HG03039 (cell line): ENCODE measurements around the gene PNMA1.

Source experiments
- ATAC-seq: cut with Tn5 transposase; IDR thresholded peaks from one replicate; pipeline ENCODE4 v1.9.1; 2021; ENCODE audit warnings: mild to moderate bottlenecking, moderate library complexity; ENCODE audit not compliant: unreplicated experiment

Gene PNMA1, protein sequence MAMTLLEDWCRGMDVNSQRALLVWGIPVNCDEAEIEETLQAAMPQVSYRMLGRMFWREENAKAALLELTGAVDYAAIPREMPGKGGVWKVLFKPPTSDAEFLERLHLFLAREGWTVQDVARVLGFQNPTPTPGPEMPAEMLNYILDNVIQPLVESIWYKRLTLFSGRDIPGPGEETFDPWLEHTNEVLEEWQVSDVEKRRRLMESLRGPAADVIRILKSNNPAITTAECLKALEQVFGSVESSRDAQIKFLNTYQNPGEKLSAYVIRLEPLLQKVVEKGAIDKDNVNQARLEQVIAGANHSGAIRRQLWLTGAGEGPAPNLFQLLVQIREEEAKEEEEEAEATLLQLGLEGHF

DNA sequence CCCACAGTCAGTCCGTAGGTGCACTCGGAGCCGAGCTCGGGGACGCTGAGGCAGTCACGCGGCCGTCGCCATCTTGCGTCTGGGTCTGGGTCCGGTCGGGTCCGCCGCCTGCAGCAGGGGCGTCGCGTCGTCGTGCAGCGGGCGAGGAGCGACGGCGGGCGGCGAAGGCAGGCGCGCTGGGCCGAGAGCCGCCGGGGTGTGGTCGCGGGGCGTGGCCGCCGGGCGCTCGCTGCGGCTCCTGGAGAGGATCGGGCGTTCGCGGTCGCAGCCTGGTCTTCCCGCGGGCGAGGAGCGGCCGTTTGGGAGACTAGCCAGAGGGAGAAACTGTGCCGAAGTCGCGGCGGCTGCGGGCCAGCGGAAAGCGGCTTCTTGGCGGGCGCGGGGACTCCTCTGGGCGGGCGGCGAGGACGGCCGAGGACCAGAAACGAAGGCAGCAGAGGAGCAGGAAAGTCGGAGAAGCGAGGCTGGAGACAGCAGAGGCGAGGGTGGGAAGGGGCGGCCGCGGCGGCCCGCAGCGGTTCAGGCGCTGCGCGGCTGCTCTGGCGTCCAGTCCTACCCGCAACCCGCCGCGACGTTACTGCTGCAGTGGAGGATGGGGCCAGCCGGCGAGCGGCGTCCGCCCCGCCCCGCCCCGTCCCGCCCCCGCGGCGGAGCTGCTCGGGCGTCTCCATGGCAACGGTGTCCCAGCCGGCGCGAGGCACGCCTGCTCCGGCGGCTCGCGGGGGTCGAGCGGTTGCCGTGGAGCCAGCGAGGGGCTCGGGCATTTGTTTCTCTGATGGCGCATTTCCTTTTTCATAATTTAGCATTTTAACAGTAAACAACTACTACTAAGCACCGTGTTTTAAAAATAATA, at the start of gene PNMA1:
TSS of gene PNMA1 (minus strand) at position 582 of the 853 bp plus-strand sequence. CDS start 745 bp downstream, outside the sequence.
- ATAC-seq: peak; percentile 60

DNA sequence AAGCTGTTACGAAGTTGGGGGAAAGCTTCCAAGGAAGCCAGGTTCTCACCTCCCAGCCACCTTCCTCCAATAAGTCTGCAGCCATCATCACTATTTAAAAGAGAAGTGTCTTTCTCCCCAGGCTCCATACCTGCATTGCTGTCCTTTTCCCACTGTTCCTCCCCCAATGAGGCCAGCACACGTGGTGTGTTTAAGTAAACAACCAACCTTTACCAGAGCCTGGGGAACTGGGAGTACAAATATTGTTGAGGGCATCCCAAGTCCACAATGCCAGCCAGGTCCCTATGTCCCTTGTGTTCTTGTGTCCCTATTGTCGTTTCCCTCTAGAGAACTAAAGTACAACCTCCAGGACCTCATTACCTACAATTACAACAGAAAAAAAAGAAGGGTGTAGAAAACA, 49.2 kb upstream of the PNMA1 start:
- no peak for ATAC-seq

DNA sequence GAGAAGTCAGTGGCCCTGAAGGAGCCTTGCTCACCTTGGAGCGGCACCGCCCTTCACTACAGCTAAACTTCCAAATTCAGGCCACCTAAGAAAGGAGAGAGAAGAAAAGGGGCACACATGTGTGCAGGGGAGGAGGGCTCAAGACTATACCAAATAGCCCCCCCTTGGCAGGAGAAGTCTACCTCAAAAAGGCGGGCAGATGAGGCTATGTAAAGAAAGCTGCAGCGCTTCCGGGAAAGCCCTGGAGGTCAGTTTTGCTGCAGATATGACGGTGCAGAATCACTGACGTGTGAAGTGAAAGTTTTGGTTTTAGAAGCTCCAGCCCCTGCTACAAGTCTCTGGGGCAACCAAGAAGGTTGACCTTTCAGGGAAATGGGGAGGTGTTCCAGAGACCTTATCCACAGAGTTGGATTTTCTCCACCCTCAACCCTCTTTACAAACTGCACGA, 48.2 kb upstream of the PNMA1 start:
- ATAC-seq: no peak

DNA sequence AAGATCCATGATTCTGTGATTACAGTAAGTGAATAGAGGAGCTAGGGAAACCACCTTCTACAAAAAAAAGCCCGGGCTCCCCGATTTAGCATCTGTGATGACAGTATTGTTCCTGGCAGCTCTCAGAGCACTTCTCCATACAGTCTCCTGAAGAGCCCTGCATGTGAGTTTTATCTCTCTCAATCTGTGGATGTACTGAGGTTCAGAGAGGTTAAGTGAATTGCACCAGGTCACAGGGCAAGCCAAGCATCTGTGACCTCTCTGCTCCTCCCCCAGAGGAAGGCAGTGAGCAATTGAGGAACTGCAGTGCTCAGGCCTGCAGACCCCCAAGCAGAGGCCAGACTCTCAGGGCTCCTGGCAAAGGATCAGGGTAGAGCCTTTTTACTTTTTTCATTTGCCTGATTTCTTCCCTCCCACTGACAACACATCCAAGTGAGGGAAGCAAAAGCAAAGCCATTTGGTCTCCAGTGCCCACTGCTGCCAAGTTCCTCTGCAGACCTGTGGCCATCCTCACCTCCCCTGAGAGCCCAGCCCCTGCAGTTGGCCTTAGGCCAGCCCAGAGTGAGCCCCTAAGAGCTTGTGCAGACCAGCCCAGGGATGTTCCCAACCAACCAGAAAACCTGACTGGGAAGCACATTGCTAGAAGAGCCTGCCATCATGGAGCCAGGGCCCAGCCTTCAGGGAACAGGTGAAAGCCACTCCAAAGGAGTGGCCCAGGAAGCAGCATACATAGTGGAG, 47.6 kb upstream of the PNMA1 start:
- no peak for ATAC-seq

DNA sequence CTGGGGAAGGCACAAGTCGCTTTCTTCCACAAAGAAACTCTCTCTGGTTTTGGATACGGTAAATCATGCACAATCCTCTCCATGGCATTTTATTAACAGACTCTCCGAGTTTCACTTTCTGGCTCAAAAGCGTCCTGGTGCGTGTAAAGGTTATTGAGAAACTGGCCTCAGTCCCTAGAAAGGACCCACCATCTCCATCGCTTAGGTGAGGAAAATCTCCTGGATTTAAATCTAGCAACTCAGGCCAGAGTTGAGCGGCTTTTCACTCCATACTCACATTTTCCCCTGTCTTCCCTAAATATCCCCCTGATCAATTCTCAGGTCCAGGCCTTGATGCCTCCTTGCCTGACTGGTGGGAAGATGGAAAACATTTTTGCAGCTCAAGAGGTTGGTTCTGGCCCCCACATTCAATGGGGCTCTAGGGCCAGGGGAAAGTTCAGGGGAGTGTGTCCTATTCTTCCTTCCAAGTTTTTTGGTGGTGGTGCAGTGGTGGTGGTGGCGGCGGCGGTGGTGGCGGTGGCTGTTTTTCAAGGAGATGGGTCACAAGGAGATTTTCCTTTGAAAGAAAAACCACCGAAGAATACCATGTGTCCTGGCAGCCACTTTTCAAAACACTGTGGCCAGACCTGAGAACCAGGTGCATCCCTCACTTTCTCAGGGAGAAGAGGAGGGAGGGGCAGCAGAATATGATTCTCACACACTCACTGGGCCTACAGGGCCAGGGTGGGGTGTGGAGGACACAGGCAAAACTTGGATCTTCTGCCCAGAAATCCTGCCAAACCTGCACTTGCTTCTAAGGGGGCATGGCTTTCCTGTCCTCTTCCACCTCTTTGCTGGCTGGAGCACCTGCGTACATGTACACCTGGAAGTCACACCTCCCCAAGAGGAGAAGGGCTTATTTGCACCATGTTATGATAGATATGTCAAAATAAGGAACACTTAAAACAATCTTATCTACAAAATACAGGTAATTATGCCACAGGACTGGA, 46.7 kb upstream of the PNMA1 start:
- no peak for ATAC-seq

DNA sequence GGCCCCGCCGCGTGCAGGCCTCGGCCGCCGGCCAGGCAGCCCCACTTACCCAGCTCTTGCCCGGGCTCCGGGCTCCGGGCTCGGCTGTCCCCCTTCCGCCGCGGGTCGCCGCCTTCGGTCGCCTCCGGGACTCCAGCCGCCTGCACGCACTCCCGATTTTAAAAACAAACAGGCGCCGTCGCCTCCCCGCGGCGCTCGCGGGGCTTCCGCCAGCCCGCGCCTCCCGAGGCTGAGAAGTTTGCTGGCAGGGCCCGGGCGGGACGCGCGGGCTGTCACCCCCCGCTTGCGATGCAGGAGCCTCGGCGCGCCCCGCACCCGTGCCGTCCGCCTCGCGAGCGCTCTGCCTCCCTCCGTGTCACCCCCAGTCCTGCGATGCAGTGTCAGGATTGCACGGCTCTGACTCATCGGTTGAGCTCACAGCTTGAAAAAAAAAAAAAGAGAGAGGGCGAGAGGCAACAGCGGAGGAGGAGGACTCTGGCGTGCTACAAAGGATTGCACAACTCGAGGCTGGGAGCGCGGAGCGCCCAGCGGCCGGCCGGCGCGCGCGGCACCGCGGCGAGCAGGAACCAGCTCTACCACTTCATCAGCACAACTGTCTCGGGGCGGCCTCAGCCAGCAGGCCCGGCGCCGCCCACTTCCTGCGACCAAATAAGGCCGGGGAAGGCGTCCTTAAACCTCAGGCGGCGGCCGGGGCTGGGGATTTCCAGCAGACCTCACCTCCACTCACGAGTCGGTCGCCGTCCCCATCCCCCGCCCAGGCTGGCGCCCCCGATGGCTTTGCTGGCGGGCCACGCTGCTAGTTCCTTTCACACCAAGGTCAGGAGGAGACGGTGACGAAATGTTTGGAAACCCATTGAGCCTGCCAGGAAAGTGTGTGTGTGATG, 45.8 kb upstream of the PNMA1 start:
- ATAC-seq: peak; percentile 56

DNA sequence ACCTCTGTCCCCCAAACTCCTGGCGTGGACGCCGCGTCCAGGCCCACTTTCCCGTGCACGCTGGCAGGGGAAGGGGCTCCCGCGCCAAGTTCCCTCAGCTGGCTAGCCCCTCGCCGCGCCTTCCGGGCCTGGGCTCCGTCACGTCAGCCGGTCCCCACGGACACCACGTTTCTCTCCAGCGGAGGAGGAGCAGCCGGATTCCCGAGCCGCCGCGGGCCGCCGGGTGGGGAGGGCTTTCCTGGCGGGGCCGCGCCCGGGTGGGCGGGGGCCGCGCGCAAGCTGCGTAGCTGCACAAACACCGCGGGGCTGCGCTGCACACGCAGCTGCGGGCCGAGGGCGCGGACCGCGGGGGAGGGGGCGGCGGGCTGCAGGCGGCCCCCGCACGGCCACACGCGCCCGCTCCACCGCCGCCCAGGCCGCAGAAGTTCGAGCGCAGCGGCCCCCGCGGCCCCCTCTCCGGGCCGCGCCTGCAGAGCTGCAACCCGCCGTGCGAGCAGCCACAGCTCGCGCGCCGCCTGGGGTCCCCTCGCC, 45.1 kb upstream of the PNMA1 start:
- ATAC-seq: no peak

DNA sequence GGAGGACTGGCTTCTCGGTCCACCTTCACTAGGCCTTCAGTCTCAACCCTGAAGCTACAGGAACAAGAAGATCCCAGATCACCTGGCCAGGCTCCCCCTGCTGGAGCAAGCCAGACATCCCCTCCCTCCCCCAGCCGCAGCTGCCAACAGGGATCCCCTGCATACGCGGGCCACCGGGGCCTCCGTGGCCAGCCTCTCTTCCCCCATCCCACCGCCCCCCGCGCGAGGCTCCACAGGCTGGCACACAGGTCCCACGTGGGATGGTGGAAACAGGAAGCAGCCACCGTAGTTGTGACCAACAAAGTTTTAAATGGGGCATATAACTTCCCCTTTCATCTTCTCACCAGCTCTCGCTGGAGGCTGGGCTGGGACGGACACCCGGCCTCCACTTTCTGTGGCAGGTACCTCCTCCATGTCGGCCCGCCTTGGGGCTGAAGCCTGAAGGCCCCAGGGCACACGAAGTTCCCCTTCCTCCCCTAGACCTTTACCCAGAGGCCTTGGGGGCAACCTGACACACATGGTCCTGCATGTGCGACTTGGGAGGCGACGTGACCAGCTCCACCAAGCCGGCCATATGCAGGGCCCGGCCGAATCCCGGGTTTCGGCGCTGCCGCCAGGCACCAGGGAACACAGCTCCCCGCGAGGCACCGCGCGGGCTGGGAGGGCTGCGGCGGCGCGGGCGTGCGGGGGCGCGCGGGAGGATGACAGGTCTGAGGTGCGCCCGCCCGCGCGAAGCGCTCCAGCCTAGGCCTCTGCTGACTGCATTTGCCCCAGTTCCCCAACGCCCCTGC, 44.4 kb upstream of the PNMA1 start:
- ATAC-seq: no peak

DNA sequence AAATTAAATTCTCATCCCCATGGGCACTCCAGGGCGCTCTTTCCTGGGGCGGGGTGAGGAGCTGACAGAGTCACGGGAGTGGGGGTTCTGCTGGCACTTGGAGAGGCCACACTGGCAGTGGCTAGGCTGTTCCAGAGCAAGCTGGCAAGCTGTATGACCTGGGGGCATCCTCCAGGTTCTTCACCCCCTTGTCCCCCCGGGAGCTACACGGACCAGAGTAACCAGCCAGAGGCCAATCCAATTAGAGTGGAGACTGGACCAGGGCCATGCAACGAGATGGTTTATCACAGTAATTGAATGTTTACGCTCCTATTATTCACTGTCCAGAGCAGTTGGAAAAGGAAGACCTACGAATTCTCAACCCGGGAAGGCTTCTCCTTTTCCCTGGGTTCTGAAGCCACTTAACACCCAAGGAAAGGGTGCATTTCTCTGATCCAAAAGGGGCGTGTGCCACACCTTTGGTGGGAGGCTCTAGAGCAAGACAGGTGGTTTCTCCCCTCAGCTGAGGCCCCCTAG, 43.8 kb upstream of the PNMA1 start:
- no peak for ATAC-seq

DNA sequence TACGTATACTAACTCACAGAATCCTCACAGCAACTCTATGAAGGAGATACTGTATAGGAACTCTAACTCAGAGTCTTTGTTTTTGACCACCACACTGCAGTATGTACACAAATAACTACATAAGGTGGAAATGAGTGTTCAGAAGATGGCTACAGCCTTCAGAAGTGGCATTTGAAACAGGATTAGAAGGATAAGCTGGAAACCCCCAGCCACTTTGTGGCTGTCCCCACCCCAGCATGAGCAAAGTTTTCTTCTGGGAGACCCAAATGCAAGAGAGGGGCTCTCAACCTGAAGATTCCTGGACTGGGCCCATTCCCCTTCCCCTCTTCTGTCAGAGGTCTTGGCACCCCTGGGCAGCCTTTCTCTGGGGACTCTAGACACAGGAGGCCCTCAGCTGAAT, 43.2 kb upstream of the PNMA1 start:
- ATAC-seq: no peak

DNA sequence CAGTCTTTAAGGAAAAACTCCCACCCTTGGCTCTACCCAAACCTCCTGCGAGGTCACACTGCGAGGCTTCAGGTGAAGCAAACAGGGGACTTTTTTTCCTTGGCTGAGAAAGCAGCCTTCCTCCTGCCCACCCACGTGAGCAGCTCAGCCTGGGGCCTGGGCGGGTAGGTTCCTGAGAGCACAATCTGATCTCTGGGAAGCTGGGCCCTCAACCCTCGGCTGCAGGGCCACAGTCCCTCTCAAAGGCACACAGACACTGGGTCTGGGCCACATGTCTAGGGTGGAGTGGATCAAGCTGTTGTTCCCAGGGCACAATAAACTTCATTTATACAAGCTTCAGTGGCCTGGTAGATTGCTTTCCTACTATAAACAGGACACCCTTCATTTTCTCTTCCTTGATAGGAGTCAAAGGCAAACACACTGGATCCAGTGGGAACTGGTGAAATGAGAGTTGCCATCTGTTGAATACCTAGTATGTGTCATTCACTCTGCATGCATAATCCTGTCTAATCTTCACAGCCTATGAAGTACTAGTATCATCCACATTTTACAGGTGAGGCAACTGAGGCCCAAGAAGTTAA, 41.3 kb upstream of the PNMA1 start:
- no peak for ATAC-seq

DNA sequence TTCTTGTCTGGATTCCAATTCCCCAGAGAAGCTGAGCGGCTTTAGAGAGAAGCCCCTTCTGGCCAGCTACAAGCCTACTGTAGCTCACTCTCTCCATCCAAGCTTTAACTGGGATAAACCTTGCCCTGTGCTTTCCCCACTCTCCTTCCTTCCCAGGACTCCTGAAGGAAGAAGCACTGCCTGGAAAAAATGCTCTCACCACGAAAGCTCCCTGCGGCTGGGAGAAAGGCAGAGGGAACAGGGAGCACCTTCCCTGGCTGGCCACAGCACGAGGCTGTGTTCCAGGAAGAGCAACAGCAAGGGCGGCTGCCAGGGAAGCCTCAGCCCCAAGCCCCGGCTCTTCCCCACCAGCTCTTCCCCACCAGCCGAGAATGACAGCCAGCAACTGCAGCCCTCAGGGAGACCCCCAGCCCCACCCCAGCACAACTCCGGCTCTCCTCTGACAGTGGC, 40.8 kb upstream of the PNMA1 start:
- ATAC-seq: no peak

DNA sequence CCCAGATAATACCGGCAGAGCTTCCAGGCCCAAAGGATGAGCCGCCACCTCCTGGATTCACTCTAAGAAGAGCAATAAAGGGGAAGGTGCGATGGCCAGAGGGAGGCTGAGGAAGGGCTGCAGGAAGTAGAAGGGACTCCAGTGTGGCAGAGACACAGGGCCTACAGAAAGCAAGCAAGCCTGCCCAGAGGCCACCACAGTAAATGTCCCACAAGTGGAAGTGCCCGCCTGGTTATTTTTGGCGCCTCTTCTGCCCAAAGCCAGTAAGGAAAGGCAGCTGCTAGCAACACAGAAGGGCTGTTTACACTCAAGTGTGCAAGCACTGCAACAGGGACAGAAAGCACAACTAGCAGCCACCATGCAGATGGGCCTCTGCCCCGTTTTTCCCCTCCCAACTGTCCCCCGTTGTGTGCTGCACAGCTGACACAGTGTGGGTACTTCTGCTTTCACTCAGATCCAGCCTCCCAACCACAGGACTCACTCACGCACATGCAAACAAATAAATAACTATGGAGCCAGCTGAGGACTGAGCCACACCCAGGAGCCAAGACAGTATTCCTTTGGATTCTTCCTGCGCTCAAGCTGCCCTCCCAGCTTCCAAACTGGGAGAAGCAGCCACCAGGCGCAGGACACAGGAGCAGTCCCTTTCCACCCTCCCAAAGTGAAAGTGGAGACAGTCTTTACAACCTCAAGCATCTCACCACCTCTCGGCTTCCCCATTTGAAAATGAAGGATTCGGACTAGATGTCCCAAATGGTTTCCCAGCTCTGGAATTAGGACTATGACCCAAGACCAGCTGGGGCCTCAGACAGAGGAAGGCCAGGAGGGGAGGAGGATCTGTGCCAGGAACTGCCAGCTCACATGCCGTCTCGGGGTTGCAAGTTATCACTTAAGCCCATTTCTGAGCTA, 40.0 kb upstream of the PNMA1 start:
- peak; percentile 39 for ATAC-seq

DNA sequence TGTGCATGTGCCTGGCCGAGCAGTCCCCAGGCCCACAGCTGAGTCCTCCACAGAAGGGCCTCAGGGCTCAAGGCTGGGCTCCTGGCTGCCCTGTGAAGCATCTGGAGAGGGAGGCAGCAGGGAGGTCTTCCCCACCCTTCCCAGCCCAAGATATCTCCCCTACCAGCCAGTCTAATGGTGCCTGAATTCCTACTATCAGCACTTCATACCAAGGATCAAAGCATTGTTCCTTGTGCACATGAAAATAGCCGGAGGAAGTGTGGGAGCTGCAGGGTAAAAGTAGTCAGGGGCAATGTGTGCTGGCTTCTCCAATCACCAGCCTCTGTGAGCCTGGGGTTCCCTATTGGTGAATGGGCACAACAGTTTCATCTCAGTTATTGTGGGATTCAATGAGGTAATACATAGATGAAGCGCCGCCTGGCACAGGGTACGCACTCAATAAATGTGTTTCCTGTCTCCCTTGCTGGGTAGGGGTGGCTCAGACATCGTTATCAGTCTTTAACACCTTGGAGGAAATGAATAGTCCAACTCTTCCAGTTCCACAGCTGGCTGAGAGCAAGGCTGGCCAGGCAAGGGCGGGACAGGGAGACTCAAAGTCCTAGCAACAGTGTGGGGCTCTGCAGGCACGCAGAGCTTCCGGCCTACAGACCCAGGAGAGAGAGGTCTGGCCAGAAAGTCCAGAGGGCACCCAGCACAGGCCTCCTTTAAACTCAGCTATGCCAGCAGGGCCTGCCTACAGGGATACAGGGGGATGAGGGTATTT, 39.1 kb upstream of the PNMA1 start:
- ATAC-seq: no peak

DNA sequence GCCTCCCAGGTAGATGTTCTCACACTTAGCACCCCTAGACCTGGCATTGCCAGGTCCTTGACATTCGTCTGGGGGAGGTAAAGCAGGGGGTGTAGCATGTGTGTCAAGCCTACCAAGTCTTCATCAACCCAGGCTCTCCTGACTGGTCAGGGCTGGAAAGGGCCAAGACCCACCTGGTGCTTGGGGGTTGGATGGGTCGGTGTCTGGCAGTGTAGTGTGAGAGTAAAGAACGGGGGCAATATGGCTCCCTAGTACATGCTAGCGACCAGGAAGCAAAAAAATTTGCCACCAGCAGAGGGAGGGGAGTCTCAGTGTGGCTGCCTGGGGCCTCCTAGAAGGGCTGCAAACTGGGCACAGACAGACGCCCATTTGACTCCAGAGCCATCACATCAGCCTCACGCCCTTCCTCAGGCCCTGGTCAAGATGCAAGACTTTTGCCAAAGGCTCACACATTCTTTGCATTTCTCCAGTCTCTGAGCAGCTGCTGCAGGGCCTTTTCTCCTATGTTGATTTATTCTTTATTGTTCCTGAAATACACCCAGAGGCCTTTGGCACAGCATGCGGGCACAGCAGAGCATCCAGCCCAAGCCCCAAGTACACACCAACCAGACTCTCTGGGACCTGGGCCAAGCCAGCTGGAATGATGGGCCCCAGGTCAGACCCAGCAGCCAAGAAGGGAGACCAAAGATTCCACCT, 38.3 kb upstream of the PNMA1 start:
- ATAC-seq: no peak
